ENCODE measurements around the gene POLRMT.
"Not testable (repeated sequence)": the region's sequence is repeated elsewhere in the genome, so short reads cannot be mapped to it uniquely, and the experiment has no call there.

The POLRMT gene

DNA sequence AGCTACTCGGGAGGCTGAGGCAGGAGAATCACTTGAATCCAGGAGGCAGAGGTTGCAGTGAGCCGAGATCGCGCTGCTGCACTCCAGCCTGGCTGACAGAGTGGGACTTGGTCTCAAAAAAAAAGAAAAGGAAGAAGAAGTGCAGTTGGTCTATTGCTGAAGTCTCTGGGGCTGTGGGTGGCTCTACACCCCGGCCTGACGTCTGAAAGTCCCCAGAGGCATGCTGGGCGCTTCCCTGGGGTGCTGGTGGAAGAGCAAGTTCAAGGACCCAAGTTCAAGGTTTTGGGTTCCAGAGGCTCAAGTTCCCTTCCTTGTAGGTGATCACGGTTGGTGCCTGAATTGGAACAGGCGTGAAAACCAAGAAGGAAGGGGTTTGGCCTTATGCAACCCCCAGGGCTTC lies 39.8 kb downstream of the POLRMT start:
- DNase-seq (ENCODE audit: low read depth, low spot score) = no peak

DNA sequence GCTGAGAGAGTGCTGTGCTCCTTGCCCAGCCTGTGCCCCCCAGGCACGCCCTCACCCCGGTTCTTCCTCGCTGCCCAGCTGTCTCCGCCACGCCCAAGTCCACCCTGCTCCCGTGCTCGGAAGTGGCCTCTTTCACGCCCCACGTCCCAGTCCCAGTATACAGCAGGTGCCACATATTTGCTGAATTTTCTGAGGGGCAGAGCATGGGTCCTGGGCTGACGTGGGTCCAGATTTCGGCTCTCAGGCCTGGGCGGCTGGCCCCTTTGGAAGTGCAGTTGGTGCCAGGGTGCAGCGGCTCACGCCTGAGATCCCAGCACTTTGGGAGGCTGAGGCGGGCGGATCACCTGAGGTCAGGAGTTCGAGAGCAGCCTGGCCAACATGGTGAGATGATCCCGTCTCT lies 40.3 kb downstream of the POLRMT start:
- no peak for DNase-seq (ENCODE audit: low read depth, low spot score)

DNA sequence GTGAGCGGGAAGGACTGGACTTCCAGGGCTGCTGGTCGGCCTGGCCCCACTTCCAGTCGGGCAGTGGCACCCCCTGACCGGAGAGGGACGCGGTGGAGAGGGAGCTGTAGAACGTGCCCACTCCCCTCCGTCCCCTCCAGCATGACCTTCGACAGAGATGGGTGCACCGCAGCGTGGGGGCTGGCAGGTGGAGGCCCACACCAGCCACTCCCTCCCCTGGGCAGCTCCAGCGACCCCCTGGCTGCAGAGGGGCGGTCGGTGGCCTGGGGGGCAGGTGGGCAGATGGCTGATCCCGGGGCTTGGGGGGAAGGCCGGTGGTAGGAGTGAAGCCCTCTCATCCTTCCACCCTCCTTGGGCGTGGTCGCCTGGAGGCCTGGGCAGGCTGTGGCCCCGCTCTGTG lies 41.2 kb downstream of the POLRMT start:
- DNase-seq (ENCODE audit: low read depth, low spot score) = no peak

DNA sequence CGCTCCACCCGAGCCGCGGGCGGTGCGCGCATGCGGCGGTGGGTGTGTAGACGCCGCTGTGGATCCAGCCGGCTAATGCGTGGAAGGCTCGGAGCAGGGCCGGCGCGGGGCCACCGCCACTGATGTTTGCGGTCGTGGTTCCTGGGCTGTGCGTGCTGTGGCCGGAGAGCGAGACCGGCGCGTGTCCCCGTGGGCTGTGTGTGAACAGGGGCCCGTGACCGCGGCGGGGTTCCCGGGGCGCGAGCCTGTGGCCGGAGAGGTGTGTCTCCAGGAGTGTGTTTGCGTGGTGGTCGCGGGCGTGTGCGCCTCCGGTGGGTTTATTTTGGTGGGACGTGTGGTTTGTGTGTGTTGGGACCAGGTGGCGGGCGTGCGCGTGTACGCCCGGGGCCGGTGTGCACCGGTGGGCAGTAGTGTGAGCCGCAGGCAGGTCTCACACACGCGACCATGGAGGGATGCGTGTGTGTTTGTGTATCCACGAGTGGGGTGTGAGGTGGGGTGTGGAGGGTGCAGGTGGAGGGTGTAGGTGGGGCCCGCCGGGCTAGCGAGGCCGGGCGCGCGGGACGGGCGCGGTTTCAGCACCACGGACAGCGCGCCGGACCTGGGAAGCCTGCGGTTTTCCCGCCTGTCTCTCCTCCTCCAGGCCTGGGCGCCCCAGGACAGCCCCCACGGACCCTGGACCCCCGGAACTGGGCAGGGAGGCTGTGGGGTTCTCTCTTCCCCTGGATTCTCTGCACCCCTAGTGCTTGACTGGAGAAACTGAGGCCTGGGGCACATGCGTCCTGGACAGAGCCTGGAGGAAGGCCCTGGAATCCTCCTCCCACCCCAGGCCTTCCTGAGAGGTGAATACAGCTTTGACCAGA lies 42.0 kb downstream of the POLRMT start:
- no peak for DNase-seq (ENCODE audit: low read depth, low spot score)

DNA sequence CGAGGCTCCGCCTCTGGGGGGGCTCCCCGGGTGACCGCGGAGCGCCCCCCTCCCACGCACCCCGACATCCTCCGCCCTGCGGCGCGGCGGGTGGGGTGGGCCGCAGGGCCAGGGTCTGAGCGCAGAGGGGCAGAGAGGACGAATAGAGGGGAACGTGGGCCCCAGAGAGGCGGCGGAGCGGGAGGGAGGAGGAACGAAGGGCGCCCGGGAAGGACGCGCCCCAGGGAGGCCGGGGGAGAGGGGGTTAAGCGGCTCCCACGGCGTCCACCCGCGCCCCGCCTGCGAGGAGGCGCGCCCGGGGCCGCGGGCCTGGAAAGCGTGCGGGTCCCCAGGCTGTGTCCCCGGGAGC lies 42.6 kb downstream of the POLRMT start:
- no peak for DNase-seq (ENCODE audit: low read depth, low spot score)

DNA sequence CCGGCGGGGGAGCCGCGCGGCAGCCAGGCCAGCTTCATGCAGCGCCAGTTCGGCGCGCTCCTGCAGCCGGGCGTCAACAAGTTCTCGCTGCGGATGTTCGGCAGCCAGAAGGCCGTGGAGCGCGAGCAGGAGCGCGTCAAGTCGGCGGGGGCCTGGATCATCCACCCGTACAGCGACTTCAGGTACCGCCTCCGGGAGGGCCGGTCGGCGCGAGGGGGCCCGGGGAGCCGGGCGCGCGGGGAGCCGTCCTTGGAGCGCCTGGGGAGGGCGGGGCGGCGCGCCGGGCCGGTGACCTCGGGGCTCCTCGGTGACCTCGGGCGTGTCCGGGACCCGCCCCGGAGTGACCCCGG lies 43.0 kb downstream of the POLRMT start:
- no peak for DNase-seq (ENCODE audit: low read depth, low spot score)

DNA sequence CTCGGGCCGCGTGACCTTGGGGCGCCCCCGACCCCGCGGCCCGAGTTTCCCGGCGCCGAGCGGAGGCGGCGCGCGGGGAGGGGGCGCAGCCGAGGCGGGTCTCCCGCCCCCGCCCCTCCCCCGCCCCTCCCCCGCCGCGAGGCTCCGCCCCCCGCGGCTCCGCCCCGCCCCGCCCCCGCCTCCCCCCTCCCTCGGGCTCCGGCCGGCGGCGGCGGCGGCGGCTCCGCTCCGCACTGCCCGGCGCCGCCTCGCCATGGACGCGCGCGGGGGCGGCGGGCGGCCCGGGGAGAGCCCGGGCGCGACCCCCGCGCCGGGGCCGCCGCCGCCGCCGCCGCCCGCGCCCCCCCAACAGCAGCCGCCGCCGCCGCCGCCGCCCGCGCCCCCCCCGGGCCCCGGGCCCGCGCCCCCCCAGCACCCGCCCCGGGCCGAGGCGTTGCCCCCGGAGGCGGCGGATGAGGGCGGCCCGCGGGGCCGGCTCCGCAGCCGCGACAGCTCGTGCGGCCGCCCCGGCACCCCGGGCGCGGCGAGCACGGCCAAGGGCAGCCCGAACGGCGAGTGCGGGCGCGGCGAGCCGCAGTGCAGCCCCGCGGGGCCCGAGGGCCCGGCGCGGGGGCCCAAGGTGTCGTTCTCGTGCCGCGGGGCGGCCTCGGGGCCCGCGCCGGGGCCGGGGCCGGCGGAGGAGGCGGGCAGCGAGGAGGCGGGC lies 43.5 kb downstream of the POLRMT start, which contains the start of gene HCN2:
Gene HCN2, plus strand, starts transcription at position 189 of the 703 bp plus-strand sequence. Its CDS starts 65 bp downstream, at position 254.
- DNase-seq (ENCODE audit: low read depth, low spot score) = no peak

DNA sequence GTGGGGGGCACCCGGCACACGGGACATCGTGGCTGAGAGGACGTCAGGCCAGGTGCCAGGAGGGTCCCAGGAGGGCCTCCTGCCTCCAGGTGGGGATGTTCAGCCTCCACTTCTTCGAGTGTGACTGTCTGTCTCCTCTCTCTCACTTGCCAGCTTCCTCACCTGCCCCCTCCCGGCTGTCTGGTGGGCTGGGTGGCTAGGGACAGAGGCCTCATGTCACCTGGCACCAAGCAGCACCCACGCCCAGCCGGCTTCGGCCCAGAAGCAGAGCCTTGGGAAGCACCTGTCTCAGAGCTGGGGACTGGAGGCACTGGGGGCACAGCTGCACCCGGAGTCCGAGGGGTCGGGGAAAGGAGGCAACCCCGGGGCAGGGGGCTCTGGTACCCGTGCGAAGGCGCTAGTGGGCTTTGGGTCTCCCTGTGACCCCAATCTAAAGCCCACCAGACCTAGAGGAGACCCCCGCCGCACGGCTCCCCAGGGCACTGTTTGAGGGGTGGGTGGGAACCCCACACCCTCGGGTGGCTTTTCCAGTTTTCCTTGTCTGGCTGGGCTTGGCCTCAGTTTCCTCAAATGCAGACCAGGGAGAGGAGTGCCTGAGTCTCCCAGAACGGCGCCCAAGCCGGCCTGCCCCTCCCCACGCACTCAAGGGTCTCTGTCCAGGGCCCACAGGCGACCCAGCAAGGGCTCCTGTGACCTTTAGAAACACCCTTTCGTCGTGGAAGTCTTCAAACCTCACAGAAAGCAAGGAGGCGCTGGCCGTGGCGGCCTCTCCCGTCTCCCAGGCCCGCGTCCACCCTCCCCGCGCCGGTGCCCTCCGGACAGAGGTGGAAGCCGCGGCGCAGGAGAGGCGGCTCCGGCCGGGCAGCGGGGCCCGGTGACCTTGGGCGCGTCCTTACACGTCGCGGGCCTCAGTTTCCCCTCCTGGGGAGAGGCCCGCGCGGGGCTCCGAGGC lies 44.3 kb downstream of the POLRMT start:
- no peak for DNase-seq (ENCODE audit: low read depth, low spot score)

DNA sequence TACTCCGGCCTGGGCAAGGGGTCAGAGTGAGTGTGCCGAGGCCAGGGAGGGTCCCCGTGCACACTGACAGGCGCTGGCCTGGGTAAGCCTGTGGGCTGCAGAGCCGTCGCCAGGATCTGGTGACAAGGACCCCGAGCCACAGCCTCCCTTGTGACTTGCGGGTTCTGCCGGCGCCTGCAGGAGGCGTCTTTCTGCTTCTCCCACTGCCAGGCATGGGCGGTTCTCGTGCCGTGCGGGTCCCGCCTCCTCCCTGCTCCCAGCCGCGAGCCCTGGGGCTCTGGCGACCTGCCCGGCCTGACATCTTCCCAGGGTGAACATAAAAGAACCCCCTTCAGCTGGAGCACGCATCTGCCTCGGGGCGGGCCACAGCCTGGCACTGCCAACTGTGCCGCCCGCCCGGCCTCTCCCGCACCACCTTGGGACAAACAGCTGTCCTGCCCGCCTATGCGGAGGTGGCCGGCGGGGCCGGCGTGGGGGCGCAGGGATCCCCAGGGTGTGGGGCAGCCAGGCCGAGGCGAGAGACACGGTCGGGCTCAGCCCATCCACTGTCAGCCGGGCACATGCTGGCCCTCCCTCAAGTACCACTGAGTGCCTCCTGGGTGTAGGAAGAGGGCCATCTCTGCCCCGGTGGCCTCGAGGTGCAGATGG lies 45.1 kb downstream of the POLRMT start:
- peak; percentile 45 for DNase-seq (ENCODE audit: low read depth, low spot score)

DNA sequence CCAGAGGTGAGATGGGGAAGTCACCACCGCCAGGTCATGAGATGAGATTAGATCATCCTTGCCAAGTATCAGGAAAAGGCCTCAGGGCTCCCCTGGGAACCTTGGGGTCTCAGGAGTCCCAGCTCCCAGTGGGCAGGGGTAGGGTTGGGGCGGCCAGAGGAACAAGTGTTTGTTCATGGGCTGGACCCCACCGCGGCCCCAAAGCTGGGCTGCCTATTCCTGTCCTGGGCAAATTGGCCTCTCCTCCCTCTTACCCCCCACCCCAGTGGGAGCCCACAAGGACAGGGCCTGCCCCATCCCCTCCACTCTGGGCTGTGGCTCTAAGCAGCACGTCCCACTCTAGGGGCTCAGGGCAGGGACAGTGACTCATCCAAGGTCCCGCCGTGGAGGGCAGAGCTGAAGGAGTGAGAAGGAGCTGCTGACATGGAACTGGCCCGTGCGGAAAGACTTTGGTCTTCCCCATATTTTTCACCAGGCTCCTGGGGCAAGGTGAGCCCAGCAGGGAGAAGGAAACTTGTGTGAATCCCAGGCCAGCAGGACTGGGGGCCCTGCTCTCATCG lies 47.7 kb downstream of the POLRMT start:
- no peak for DNase-seq (ENCODE audit: low read depth, low spot score)

DNA sequence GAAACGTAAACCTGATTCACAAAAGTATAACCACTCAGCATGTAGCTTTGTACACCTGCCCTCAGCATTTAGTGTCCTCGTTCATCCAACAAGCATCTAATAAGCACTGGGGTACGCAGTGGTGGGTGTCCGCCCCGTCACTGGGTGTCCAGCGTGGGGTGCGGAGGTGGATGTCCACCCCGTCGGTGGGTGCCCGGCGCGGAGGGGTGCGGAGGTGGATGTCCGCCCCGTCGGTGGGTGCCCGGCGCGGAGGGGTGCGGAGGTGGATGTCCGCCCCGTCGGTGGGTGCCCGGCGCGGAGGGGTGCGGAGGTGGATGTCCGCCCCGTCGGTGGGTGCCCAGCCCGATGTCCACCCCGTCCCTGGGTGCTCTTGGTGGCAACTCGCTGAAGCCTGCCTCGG lies 48.2 kb downstream of the POLRMT start:
- not testable (repeated sequence) for DNase-seq (ENCODE audit: low read depth, low spot score)

DNA sequence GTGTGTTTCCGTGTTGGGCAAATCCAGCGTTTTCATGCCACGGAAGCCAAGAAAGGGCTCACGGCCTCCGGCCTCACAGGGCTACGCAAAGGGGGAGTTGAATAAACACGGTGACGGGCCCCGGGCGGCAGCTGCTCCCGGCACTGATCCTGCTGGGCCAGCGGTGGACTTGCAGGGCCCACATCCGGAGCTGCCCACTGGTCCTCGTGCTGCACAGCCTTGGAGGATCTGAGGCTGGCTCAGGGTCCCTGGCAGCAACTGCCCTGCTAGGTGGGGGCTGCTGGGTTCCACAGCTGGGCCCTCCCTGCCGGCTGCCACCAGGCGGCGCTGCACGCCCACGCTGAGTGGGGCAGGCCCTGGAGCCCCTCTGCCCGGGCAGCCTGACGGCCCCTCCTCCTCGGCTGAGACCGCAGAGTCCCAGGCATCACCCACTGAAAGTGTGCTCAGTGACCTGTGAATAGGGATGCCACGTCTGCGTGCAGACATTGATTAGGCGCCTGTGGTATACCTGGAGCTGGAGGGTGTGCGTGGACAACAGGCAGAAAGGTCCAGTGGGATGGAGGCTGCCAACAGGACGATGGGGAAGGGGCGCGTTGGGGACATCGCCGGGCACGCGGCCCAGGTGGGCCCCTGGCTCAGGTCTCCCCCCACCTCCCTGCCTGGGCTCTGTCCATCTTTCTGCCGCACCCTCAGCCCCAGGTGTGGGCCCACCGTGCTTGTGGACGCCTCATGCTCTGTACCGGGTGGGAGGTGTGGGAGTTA lies 48.9 kb downstream of the POLRMT start:
- DNase-seq (ENCODE audit: low read depth, low spot score) = peak; percentile 37

DNA sequence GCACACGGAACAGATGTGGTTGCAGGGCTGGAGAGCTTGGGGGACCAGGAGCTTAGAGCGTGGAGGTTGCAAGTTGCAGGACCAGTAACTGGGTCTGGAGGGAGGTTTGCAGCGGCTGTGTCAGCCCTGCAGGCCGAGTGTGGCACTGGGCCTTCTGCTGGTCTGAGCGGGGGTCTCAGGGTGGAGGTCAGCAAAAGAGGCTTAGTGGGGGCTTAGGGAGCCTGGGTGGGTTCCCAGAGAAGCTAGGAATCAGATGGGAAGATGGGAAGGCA lies 49.4 kb downstream of the POLRMT start:
- DNase-seq (ENCODE audit: low read depth, low spot score) = no peak

DNA sequence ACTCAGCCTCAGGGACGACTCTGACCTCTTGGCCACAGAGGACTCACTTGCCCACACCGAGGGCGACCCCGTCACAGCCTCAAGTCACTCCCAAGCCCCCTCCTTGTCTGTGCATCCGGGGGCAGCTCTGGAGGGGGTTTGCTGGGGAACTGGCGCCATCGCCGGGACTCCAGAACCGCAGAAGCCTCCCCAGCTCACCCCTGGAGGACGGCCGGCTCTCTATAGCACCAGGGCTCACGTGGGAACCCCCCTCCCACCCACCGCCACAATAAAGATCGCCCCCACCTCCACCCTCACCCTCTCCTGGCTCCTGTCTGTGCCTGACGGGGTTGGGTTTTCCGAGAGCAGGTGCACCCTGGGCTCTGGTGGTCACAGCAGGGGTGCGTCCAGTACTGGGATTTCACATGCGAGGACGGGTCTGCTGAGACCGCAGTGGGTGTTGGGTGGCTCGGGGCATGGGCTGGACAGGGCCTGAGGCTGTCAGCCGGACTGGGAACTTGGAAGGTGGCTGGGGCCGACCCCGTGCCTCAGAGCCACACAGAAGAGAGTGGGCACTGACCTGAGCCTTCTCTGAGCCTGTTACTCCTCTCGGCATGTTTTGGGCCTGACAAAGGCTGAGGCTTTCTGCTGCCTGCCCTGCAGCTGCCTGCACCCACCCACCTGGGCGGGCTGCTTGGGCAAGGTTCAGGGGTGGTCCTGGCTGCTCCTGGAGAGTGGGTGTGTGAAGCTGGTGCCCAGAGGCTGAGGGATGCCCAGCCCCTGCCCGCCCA lies 50.0 kb downstream of the POLRMT start:
- DNase-seq (ENCODE audit: low read depth, low spot score) = no peak

DNA sequence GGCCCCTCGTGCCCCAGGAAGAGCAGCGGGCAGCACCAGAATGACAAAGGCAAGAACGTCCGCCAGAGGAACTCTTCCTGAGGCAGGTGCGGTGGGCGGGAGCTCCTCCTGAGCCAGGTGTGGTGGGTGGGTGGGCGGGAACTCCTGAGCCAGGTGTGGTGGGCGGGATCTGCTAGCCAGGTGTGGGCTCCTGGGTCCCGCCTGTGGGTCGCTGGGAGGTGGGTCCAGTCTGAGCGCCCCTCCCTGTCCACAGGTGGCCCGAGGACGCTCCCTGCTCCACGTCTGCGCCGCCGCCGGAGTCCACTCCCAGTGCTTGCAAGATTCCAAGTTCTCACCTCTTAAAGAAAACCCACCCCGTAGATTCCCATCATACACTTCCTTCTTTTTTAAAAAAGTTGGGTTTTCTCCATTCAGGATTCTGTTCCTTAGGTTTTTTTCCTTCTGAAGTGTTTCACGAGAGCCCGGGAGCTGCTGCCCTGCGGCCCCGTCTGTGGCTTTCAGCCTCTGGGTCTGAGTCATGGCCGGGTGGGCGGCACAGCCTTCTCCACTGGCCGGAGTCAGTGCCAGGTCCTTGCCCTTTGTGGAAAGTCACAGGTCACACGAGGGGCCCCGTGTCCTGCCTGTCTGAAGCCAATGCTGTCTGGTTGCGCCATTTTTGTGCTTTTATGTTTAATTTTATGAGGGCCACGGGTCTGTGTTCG lies 50.7 kb downstream of the POLRMT start:
- DNase-seq (ENCODE audit: low read depth, low spot score) = no peak

DNA sequence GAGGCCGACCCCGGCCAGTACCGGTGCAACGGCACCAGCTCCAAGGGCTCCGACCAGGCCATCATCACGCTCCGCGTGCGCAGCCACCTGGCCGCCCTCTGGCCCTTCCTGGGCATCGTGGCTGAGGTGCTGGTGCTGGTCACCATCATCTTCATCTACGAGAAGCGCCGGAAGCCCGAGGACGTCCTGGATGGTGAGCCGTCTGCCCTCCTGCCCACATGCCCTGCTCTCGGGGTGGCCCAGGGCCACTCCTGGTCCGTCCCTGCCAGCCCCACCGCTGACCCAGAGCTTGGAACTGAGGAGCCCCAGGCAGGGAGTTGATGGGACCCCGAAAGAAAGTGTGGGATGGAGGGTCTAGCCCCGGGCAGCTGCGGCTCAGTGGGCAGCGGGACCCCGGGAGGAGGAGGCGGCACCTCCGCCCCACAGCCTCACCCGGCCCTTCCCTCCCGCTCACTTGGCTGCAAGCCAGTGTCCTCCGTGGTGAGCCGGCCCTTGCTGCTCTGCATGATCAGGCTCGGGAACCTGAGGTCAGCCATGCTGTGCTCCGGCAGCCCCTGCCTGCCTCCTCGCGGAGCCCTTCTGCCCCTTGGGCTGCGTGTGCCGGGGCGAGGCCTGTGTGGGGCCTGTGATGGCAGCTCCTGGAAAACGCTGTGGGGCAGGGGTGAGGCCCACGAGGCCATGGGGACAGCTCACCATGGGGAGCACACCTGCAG lies 51.8 kb downstream of the POLRMT start:
- no peak for DNase-seq (ENCODE audit: low read depth, low spot score)

DNA sequence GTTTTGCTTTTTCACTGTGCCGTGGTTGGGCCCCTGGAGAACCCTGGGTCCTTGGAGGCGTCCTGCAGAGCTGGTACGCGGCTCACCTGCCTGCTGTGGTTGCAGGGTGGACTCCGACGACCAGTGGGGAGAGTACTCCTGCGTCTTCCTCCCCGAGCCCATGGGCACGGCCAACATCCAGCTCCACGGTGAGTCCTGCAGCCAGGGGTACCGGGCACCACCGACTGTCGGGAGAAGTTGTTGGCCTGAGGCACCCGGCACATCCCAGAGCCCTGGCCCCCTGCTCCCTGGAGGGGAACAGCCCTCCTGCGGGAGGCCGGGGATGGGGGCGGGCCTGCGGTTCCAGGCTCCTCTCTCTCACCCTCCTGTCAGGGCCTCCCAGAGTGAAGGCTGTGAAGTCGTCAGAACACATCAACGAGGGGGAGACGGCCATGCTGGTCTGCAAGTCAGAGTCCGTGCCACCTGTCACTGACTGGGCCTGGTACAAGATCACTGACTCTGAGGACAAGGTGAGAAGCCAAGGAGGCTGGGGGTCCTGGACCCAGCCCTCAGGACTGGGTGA lies 53.0 kb downstream of the POLRMT start:
- DNase-seq (ENCODE audit: low read depth, low spot score) = no peak

DNA sequence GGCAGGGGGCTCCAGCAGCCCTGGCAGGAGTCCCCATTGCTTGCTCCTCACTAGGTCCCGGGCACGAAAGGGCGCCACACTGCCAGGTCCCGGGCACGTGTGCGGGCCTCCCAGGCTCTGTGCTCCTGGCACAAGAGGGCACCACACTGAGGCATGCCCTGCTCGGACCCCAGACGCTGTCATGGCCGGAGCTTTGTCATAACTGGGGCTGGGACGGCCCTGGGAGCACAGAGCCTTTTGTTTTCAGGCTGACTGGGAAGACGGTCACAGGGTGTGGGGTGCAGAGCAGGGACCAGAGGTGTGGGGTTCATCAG lies 53.5 kb downstream of the POLRMT start:
- DNase-seq (ENCODE audit: low read depth, low spot score) = no peak

All from activated naive CD8-positive, alpha-beta T cell treated with anti-CD3 and anti-CD28 coated beads, Interleukin-2, amount 50 U/mL, for 16 hours (primary cell).